Lower leg skin (tissue), 3 donors: ENCODE measurements around the gene BABAM1.

ENCODE experiments used
- CTCF ChIP-seq, 3 donors: fragments of 450-650 bp; IDR thresholded peaks; one replicate each; pipeline ENCODE4 v1.5.1; 2016; ENCODE audit warnings: antibody characterized with exemption in 3 of 3, mild to moderate bottlenecking in 3 of 3, moderate library complexity in 2 of 3
- POLR2A ChIP-seq, 2 donors: fragments of 450-650 bp; IDR thresholded peaks; one replicate each; pipeline ENCODE4 v1.6.1; 2016 to 2017; ENCODE audit warnings: antibody characterized with exemption in 2 of 2, mild to moderate bottlenecking in 1 of 2, moderate library complexity in 1 of 2

GRCh38 chr19:17300992-17301619 lies 33.9 kb downstream of the BABAM1 start:
- TF ChIP-seq CTCF (IDR thresholded peaks at IDR 0.05) (no peak), POLR2A (IDR thresholded peaks at IDR 0.05) (no peak)
